ENCODE measurements around the gene MAP4K3.
"Not testable (repeated sequence)": the region's sequence is repeated elsewhere in the genome, so short reads cannot be mapped to it uniquely, and the experiment has no call there.

MAP4K3 gene

DNA sequence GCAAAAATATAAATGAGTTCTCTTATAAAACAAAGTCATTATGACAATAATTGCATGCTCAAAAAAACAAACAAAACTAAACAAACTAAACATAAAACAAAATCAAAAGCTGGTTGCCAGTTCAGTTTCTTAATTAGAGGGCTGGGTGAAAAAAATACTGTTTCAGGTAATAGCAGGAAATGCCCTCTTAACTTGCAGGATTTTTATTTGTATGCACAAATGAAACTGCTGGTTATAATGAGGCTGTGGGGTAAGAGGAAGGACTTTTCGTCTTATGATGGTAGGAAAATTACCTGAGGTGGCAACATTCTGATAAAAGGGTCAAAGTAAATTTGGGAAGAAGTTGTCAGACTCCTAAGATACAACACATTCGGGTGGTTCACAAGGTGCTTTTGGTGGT lies 171.8 kb downstream of the MAP4K3 start:
- Histone ChIP-seq H3K4me1 (peaks cover 8% of the 10 kb centered on the region; the same call in 1 of the 2 replicates), H4K20me1 (no peaks in the 10 kb centered on the region), H3K36me3 (peaks cover 24% of the 10 kb centered on the region), H3K4me3 (no peak overlapping the region), H3K9me3 (no peaks in the 10 kb centered on the region), H3K9ac (no peak overlapping the region), H3K27ac (no peak overlapping the region), H3K27me3 (no peaks in the 10 kb centered on the region), H3K4me2 (no peak overlapping the region)
- no peak for TF ChIP-seq Cebpa-rat (IDR thresholded peaks at IDR 0.05)

DNA sequence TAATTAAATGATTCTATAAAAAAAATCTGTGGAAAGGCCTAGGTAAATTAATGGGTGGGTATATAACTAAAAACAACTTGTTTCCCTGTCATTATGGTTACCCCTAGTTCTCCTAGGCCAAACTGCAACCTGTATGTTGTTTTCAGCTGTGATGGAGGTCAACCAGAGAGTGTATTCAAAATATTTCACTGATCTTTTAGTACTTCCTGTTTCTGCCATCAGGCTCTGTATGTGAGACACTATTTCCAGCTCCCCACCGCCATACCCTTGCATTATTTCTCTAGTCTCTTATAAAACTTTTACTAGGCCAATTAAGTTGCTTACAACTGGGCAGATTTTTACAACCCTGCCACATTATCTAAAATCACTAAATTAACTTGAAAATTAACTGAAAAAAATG lies 172.4 kb downstream of the MAP4K3 start:
- TF ChIP-seq Cebpa-rat (IDR thresholded peaks at IDR 0.05) = no peak
- H3K4me2 ChIP-seq = no peak overlapping the region
- no peak overlapping the region for H3K27ac ChIP-seq
- H3K9ac ChIP-seq = no peak overlapping the region
- peaks cover 30% of the 10 kb centered on the region for H3K36me3 ChIP-seq
- H3K9me3 ChIP-seq = no peaks in the 10 kb centered on the region
- peaks cover 8% of the 10 kb centered on the region; the same call in 1 of the 2 replicates for H3K4me1 ChIP-seq
- no peaks in the 10 kb centered on the region for H3K27me3 ChIP-seq
- H4K20me1 ChIP-seq = no peaks in the 10 kb centered on the region
- no peak overlapping the region for H3K4me3 ChIP-seq

- no peak for TF ChIP-seq Cebpa-rat (IDR thresholded peaks at IDR 0.05)
- Histone ChIP-seq H3K9me3 (no peaks in the 10 kb centered on the region), H3K9ac (no peak overlapping the region), H3K36me3 (peaks cover 54% of the 10 kb centered on the region), H4K20me1 (no peaks in the 10 kb centered on the region), H3K4me3 (no peak overlapping the region), H3K4me2 (no peak overlapping the region), H3K27me3 (no peaks in the 10 kb centered on the region), H3K4me1 (no peaks in the 10 kb centered on the region), H3K27ac (no peak overlapping the region)
Measured at GRCh38 chr2:39260087-39260486, 177.0 kb downstream of the MAP4K3 start.

- H3K36me3 ChIP-seq = peaks cover 71% of the 10 kb centered on the region
Measured at GRCh38 chr2:39256040-39256439, 181.0 kb downstream of the MAP4K3 start.

GRCh38 chr2:39252888-39253518 lies 184.1 kb downstream of the MAP4K3 start:
- no peak for TF ChIP-seq Cebpa-rat (IDR thresholded peaks at IDR 0.05)

More at GRCh38 chr2:39256040-39256439, 181.0 kb downstream of the MAP4K3 start:
- Histone ChIP-seq H3K27ac (no peak overlapping the region), H3K27me3 (no peaks in the 10 kb centered on the region), H3K4me2 (no peak overlapping the region), H3K4me1 (no peaks in the 10 kb centered on the region), H4K20me1 (no peaks in the 10 kb centered on the region), H3K4me3 (no peak overlapping the region), H3K9ac (no peak overlapping the region), H3K9me3 (peaks cover 18% of the 10 kb centered on the region)
- TF ChIP-seq Cebpa-rat (IDR thresholded peaks at IDR 0.05) = no peak

DNA sequence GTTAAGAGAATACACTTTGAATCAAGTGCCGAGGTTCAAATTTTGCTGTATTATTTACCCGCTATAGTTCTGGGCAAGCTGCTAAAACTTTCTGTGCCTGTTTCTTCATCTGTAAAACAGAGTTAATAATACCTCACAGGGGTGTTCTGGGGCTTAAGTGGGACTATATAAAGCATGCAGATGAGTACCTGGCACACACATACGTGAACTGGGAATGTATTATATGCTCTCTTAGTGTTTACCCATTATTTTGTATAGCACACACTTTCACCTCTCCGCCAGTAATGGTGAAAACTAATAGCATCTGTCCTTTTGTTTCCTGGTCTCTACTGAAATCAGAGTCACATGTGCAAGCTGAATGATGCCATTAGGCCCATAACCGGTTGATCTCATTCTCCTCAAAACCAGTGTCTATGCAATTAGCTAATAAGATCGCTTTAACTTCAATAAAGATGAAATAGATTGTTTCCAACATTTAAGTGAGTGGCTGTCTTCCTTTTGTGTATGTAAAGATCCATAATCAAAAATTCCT lies 189.5 kb downstream of the MAP4K3 start:
- Histone ChIP-seq H3K27me3 (no peaks in the 10 kb centered on the region), H3K36me3 (peaks cover 27% of the 10 kb centered on the region), H3K4me3 (no peak overlapping the region), H3K27ac (no peak overlapping the region), H4K20me1 (no peaks in the 10 kb centered on the region), H3K4me2 (no peak overlapping the region), H3K4me1 (no peaks in the 10 kb centered on the region), H3K9ac (no peak overlapping the region), H3K9me3 (peaks cover 40% of the 10 kb centered on the region)
- TF ChIP-seq Cebpa-rat (IDR thresholded peaks at IDR 0.05) = no peak

More at GRCh38 chr2:39252888-39253518, 184.1 kb downstream of the MAP4K3 start:
- Histone ChIP-seq H3K27me3 (no peaks in the 10 kb centered on the region), H3K9me3 (peaks cover 25% of the 10 kb centered on the region), H3K36me3 (peaks cover 59% of the 10 kb centered on the region), H3K9ac (no peak overlapping the region), H4K20me1 (no peaks in the 10 kb centered on the region), H3K4me2 (no peak overlapping the region), H3K4me1 (no peaks in the 10 kb centered on the region), H3K27ac (no peak overlapping the region), H3K4me3 (no peak overlapping the region)

- no peak for TF ChIP-seq Cebpa-rat (IDR thresholded peaks at IDR 0.05)
Measured at GRCh38 chr2:39246382-39246980, 190.6 kb downstream of the MAP4K3 start.

GRCh38 chr2:39244963-39245625 lies 192.0 kb downstream of the MAP4K3 start:
- not testable (repeated sequence) for H3K27ac ChIP-seq, H3K36me3 ChIP-seq, H3K9ac ChIP-seq, H3K4me3 ChIP-seq, H4K20me1 ChIP-seq, H3K27me3 ChIP-seq, H3K4me2 ChIP-seq, H3K4me1 ChIP-seq
- H3K9me3 ChIP-seq = peaks cover 22% of the 10 kb centered on the region

More at GRCh38 chr2:39246382-39246980, 190.6 kb downstream of the MAP4K3 start:
- peaks cover 16% of the 10 kb centered on the region for H3K36me3 ChIP-seq
- H3K4me3 ChIP-seq = no peak overlapping the region
- H3K9me3 ChIP-seq = peaks cover 32% of the 10 kb centered on the region
- no peaks in the 10 kb centered on the region for H3K4me1 ChIP-seq
- no peaks in the 10 kb centered on the region for H4K20me1 ChIP-seq
- H3K27ac ChIP-seq = no peak overlapping the region
- H3K27me3 ChIP-seq = no peaks in the 10 kb centered on the region
- H3K9ac ChIP-seq = no peak overlapping the region
- H3K4me2 ChIP-seq = no peak overlapping the region

GRCh38 chr2:39244241-39244862 lies 192.7 kb downstream of the MAP4K3 start:
- not testable (repeated sequence) for H4K20me1 ChIP-seq, H3K27me3 ChIP-seq, H3K4me1 ChIP-seq, H3K4me3 ChIP-seq, H3K36me3 ChIP-seq, H3K27ac ChIP-seq, H3K9ac ChIP-seq, H3K4me2 ChIP-seq
- peaks cover 22% of the 10 kb centered on the region for H3K9me3 ChIP-seq
